Left colon (tissue), 2 donors: ENCODE measurements around the gene ABTB2. TPM values are rescaled to one million over a fixed set of nuclear protein-coding genes. Genes with fewer than 3 reads are reported as not detected.

Experiments used
- ATAC-seq: fragments of 200-7000 bp; cut with Tn5 transposase; one replicate; pipeline ENCODE4 v1.9.1; 2020; ENCODE audit warnings: mild to moderate bottlenecking, moderate library complexity
- DNase-seq, 2 donors: peaks; one replicate each; pipeline ENCODE4 v3.0.0-alpha.2; 2020
- intact Hi-C, 2 donors: fragments of 100-400 bp; cut with DNase I in 1 of 2; cut with micrococcal nuclease in 1 of 2; formaldehyde crosslinking; loops; one replicate each; pipeline versions ENCODE4 v1.11.2 to v1.14.0; 2022; cut with DNase I, micrococcal nuclease
- total RNA-seq, 2 donors: library from RNA; stranded (reverse); fragmentation: NEBNext Ultra II Directional; extraction: Animal tissue kit (Norgen Biotek cat#: 25700); gene quantifications; one replicate each; pipeline ENCODE4 v1.2.1, GENCODE V29; 2021
- donor health status: DM: no; HTN: no; CAD: no.
- donor health status: DM: yes; HTN: yes; CAD: no.

The ABTB2 gene
- total RNA-seq, 2 donors from 2014 or later = 16.5 to 16.6 TPM

GRCh38 chr11:34345991-34346480, 11.8 kb downstream of the ABTB2 start:
- intact Hi-C loops = no loop called here
- ATAC-seq = no peak
- DNase-seq = no peak

- no peak for DNase-seq
- no peak for ATAC-seq
- intact Hi-C loops = no loop called here
Measured at GRCh38 chr11:34345540-34345876, 12.3 kb downstream of the ABTB2 start.

GRCh38 chr11:34344768-34345539, 12.9 kb downstream of the ABTB2 start:
- ATAC-seq (peak; percentile 35), DNase-seq (peak; percentile 46 to 69)
- intact Hi-C loops = no loop called here

- intact Hi-C loops = no loop called here
- no peak for DNase-seq
- no peak for ATAC-seq
Measured at GRCh38 chr11:34344410-34344767, 13.4 kb downstream of the ABTB2 start.

GRCh38 chr11:34343686-34344085, 14.1 kb downstream of the ABTB2 start:
- DNase-seq (no peak), ATAC-seq (no peak)
- intact Hi-C loops = no loop called here

GRCh38 chr11:34343153-34343552, 14.7 kb downstream of the ABTB2 start:
- ATAC-seq (no peak), DNase-seq (no peak)
- intact Hi-C loops = no loop called here

GRCh38 chr11:34341931-34342533, 15.8 kb downstream of the ABTB2 start:
- intact Hi-C loops = no loop called here
- ATAC-seq (peak; percentile 95), DNase-seq (peak; percentile 52 to 75)

GRCh38 chr11:34341096-34341495, 16.7 kb downstream of the ABTB2 start:
- DNase-seq (no peak), ATAC-seq (no peak)
- intact Hi-C loops = no loop called here

GRCh38 chr11:34340653-34341052, 17.2 kb downstream of the ABTB2 start:
- ATAC-seq = no peak
- DNase-seq = no peak
- intact Hi-C loops = no loop called here

- intact Hi-C loops = no loop called here
- no peak for DNase-seq
- no peak for ATAC-seq
Measured at GRCh38 chr11:34339149-34340064, 18.4 kb downstream of the ABTB2 start.

- DNase-seq (no peak), ATAC-seq (no peak)
- intact Hi-C loops = no loop called here
Measured at GRCh38 chr11:34337016-34337415, 20.8 kb downstream of the ABTB2 start.

GRCh38 chr11:34335801-34336200, 22.0 kb downstream of the ABTB2 start:
- DNase-seq (no peak), ATAC-seq (no peak)
- intact Hi-C loops = no loop called here

GRCh38 chr11:34335331-34335730, 22.5 kb downstream of the ABTB2 start:
- no peak for DNase-seq
- intact Hi-C loops = no loop called here
- ATAC-seq = no peak

GRCh38 chr11:34333787-34334186, 24.0 kb downstream of the ABTB2 start:
- no peak for DNase-seq
- intact Hi-C loops = no loop called here
- no peak for ATAC-seq

GRCh38 chr11:34332524-34332923, 25.3 kb downstream of the ABTB2 start:
- intact Hi-C loops = no loop called here
- no peak for ATAC-seq
- DNase-seq = no peak

- intact Hi-C loops = no loop called here
- ATAC-seq = peak; percentile 89
Measured at GRCh38 chr11:34331736-34332135, 26.1 kb downstream of the ABTB2 start.

GRCh38 chr11:34331329-34331728, 26.5 kb downstream of the ABTB2 start:
- peak; percentile 77 for ATAC-seq
- intact Hi-C loops = no loop called here
- DNase-seq = no peak

More at GRCh38 chr11:34331736-34332135, 26.1 kb downstream of the ABTB2 start:
- no peak for DNase-seq

GRCh38 chr11:34330653-34331052, 27.2 kb downstream of the ABTB2 start:
- ATAC-seq (peak; percentile 39), DNase-seq (no peak)
- intact Hi-C loops = no loop called here

GRCh38 chr11:34329876-34330275, 27.9 kb downstream of the ABTB2 start:
- ATAC-seq (no peak), DNase-seq (no peak)
- intact Hi-C loops = no loop called here

- DNase-seq = no peak
- intact Hi-C loops = no loop called here
- no peak for ATAC-seq
Measured at GRCh38 chr11:34328632-34328910, 29.2 kb downstream of the ABTB2 start.
